ENCODE results near the gene UGGT2.
"Not testable (repeated sequence)": the region's sequence is repeated elsewhere in the genome, so short reads cannot be mapped to it uniquely, and the experiment has no call there.

Gene UGGT2

GRCh38 chr13:95874286-95874685, 178.9 kb downstream of the UGGT2 start:
- FAIRE-seq: no peak

- FAIRE-seq: no peak
Observed at GRCh38 chr13:95870421-95870820, 182.8 kb downstream of the UGGT2 start.

- FAIRE-seq: peak; percentile 43
Observed at GRCh38 chr13:95865080-95865615, 188.1 kb downstream of the UGGT2 start.

GRCh38 chr13:95862408-95862807, 190.8 kb downstream of the UGGT2 start:
- FAIRE-seq: no peak

GRCh38 chr13:95861296-95861695, 191.9 kb downstream of the UGGT2 start:
- FAIRE-seq: no peak

GRCh38 chr13:95858286-95859075, 194.7 kb downstream of the UGGT2 start:
- peak; percentile 58 for FAIRE-seq

GRCh38 chr13:95845656-95846055, 207.5 kb downstream of the UGGT2 start:
- not testable (repeated sequence) for FAIRE-seq

- FAIRE-seq: no peak
Observed at GRCh38 chr13:95842898-95843297, 210.3 kb downstream of the UGGT2 start.

- FAIRE-seq: no peak
Observed at GRCh38 chr13:95841894-95842293, 211.3 kb downstream of the UGGT2 start.

- peak; percentile 69 for FAIRE-seq
Observed at GRCh38 chr13:95834134-95834765, 219.0 kb downstream of the UGGT2 start.

GRCh38 chr13:95833719-95834118, 219.5 kb downstream of the UGGT2 start:
- no peak for FAIRE-seq

- peak; percentile 8 for FAIRE-seq
Observed at GRCh38 chr13:95833126-95833525, 220.1 kb downstream of the UGGT2 start.

GRCh38 chr13:95822303-95822702, 230.9 kb downstream of the UGGT2 start:
- FAIRE-seq: no peak

GRCh38 chr13:95814495-95814894, 238.7 kb downstream of the UGGT2 start:
- no peak for FAIRE-seq

GRCh38 chr13:95813139-95813538, 240.1 kb downstream of the UGGT2 start:
- no peak for FAIRE-seq

- FAIRE-seq: no peak
Observed at GRCh38 chr13:95809429-95809828, 243.8 kb downstream of the UGGT2 start.

- FAIRE-seq: no peak
Observed at GRCh38 chr13:95805921-95806320, 247.3 kb downstream of the UGGT2 start.

GRCh38 chr13:95801825-95802224, 251.4 kb downstream of the UGGT2 start:
- no peak for FAIRE-seq

- FAIRE-seq: no peak
Observed at GRCh38 chr13:95800436-95800835, 252.8 kb downstream of the UGGT2 start.

- no peak for FAIRE-seq
Observed at GRCh38 chr13:95797016-95797415, 256.2 kb downstream of the UGGT2 start.

- FAIRE-seq: no peak
Observed at GRCh38 chr13:95793781-95794180, 259.4 kb downstream of the UGGT2 start.

- FAIRE-seq: no peak
Observed at GRCh38 chr13:95793018-95793555, 260.1 kb downstream of the UGGT2 start.

- FAIRE-seq: no peak
Observed at GRCh38 chr13:95791084-95791722, 262.0 kb downstream of the UGGT2 start.

Data from endometrium (tissue), 2 donors.